HepG2 (cell line): Measurements from ENCODE around the gene SOX9. TPM values are rescaled to one million over a fixed set of nuclear protein-coding genes. Genes with fewer than 3 reads are reported as not detected.

Source experiments
- ATF6 ChIP-seq: sonication (generic); formaldehyde crosslinking; conservative IDR thresholded peaks from 2 replicates; pipeline ENCODE4 v1.4.0; 2020; ENCODE audit warnings: missing genetic modification reagents
- BCLAF1 ChIP-seq: fragments of 450-650 bp; IDR thresholded peaks from 2 replicates; pipeline ENCODE4 v1.6.1; 2017; ENCODE audit warnings: mild to moderate bottlenecking
- CBX2 ChIP-seq, 2 experiments: fragments of 200-600 bp in 1 of 2; sonication (generic); formaldehyde crosslinking in 1 of 2; IDR thresholded peaks; 2 replicates each; pipeline versions ENCODE4 v1.7.0 to v1.8.1; 2018 to 2022; ENCODE audit warnings: low read depth in 2 of 2, low read length in 1 of 2, mild to moderate bottlenecking in 1 of 2, missing genetic modification reagents in 1 of 2
- CREBL2 ChIP-seq: sonication (generic); formaldehyde crosslinking; IDR thresholded peaks from 2 replicates; pipeline ENCODE4 v1.8.1; 2023; ENCODE audit warnings: missing genetic modification reagents, mild to moderate bottlenecking, borderline replicate concordance
- ESRRA ChIP-seq: sonication (generic); formaldehyde crosslinking; IDR thresholded peaks from 2 replicates; pipeline ENCODE4 v1.5.1; 2020; ENCODE audit warnings: mild to moderate bottlenecking, low read depth, missing genetic modification reagents
- HDAC6 ChIP-seq: fragments of 200-600 bp; sonication (generic); IDR thresholded peaks from 2 replicates; pipeline ENCODE4 v1.7.0; 2017; ENCODE audit warnings: mild to moderate bottlenecking, antibody characterized with exemption, low read length, low read depth
- HOMEZ ChIP-seq: IDR thresholded peaks from 2 replicates; pipeline ENCODE4 v1.6.1; 2016; ENCODE audit warnings: low read depth
- KLF15 ChIP-seq: sonication (generic); formaldehyde crosslinking; IDR thresholded peaks from 2 replicates; pipeline ENCODE4 v1.8.1; 2023; ENCODE audit warnings: borderline replicate concordance, mild to moderate bottlenecking, inconsistent platforms, missing genetic modification reagents, mixed read lengths
- MAFK ChIP-seq, 2 experiments: IDR thresholded peaks in 1 of 2; conservative IDR thresholded peaks in 1 of 2; 2 replicates each; pipeline ENCODE4 v1.6.1; 2011; ENCODE audit warnings: improper control_type of control experiment in 2 of 2, low read length in 2 of 2
- PLSCR1 ChIP-seq: sonication (generic); formaldehyde crosslinking; IDR thresholded peaks from 2 replicates; pipeline ENCODE4 v1.5.0; 2020; ENCODE audit warnings: missing genetic modification reagents, mild to moderate bottlenecking, borderline replicate concordance
- XBP1 ChIP-seq: sonication (generic); formaldehyde crosslinking; IDR thresholded peaks from 2 replicates; pipeline ENCODE4 v1.5.0; 2020; ENCODE audit warnings: missing genetic modification reagents
- ZNF234 ChIP-seq: sonication (generic); formaldehyde crosslinking; conservative IDR thresholded peaks from 2 replicates; pipeline ENCODE4 v1.5.1; 2020; ENCODE audit warnings: mild to moderate bottlenecking, missing genetic modification reagents
- ZNF282 ChIP-seq: fragments of 450-650 bp; IDR thresholded peaks from 2 replicates; pipeline ENCODE4 v1.6.1; 2018; ENCODE audit not compliant: partially characterized antibody
- ZNF34 ChIP-seq: sonication (generic); formaldehyde crosslinking; IDR thresholded peaks from 2 replicates; pipeline ENCODE4 v1.4.0; 2020; ENCODE audit warnings: mild to moderate bottlenecking, missing genetic modification reagents, borderline replicate concordance
- ZNF576 ChIP-seq: sonication (generic); formaldehyde crosslinking; IDR thresholded peaks from 2 replicates; pipeline ENCODE4 v1.4.0; 2020; ENCODE audit warnings: mild to moderate bottlenecking, missing genetic modification reagents
- ZNF691 ChIP-seq: sonication (generic); formaldehyde crosslinking; IDR thresholded peaks from 2 replicates; pipeline ENCODE4 v1.4.0; 2020; ENCODE audit warnings: missing genetic modification reagents, low read depth, mild to moderate bottlenecking, borderline replicate concordance
- ZNF891 ChIP-seq: sonication (generic); formaldehyde crosslinking; IDR thresholded peaks from 2 replicates; pipeline ENCODE4 v1.5.0; 2020; ENCODE audit warnings: mild to moderate bottlenecking, missing genetic modification reagents
- polyA plus RNA-seq, 8 experiments: library from polyadenylated mRNA; depleted of rRNA in 3 of 8; stranded (reverse) in 7 of 8; unstranded in 1 of 8; fragments of >200 nt; fragmentation: Illumina TruSeq in 4 of 8; extraction: Trizol in 4 of 8; gene quantifications; 2 replicates each; pipeline versions ENCODE4 v1.2.1 to v1.2.3, GENCODE V29; 2011 to 2016; ENCODE audit warnings: low read depth in 4 of 8, missing spikeins in 1 of 8, mixed read lengths in 1 of 8; ENCODE audit not compliant: insufficient read depth in 1 of 8
- total RNA-seq, 5 experiments: library from RNA; depleted of rRNA; stranded (reverse); fragments of >200 nt; fragmentation: Illumina TruSeq; extraction: Trizol; gene quantifications; 2 replicates each; pipeline ENCODE4 v1.2.3, GENCODE V29; 2016; ENCODE audit warnings: low read depth in 1 of 5

The SOX9 gene
- total and polyA plus RNA-seq, 2 of the 13 experiments (the other 11 are each of a cell fraction or from before 2014, with no cell fraction given): 16.1 to 27.6 TPM

- TF ChIP-seq CBX2 (IDR thresholded peaks at IDR 0.05; ENCODE audit: low read depth, low read length): no peak
- TF ChIP-seq CBX2 (CRISPR knock-in tag; IDR thresholded peaks at IDR 0.05; ENCODE audit: low read depth): no peak
- TF ChIP-seq ZNF891 (CRISPR knock-in tag): no peak
- TF ChIP-seq ZNF234 (CRISPR knock-in tag): no peak
- TF ChIP-seq PLSCR1 (CRISPR knock-in tag): no peak
- TF ChIP-seq ZNF691 (CRISPR knock-in tag): no peak
- peak; percentile 25; the same call in 1 of the 2 replicates for TF ChIP-seq HOMEZ
- TF ChIP-seq HDAC6: no peak
- TF ChIP-seq ZNF576 (CRISPR knock-in tag): no peak
- TF ChIP-seq ESRRA (CRISPR knock-in tag): peak; percentile 56; the same call in 1 of the 2 replicates
- no peak for TF ChIP-seq ZNF34 (CRISPR knock-in tag)
- TF ChIP-seq KLF15 (CRISPR knock-in tag): no peak
- peak; percentile 40 to 65; a peak in 2 of 4 replicates for TF ChIP-seq MAFK (conservative IDR thresholded peaks at IDR 0.05 in 1 of 2, IDR thresholded peaks at IDR 0.05 in 1 of 2; ENCODE audit: low read length in 2 of 2)
- TF ChIP-seq ZNF282: no peak
- TF ChIP-seq BCLAF1: no peak
- no peak for TF ChIP-seq ATF6
- TF ChIP-seq XBP1: no peak
- TF ChIP-seq CREBL2 (CRISPR knock-in tag): no peak
Observed at GRCh38 chr17:72126575-72127486, 6.0 kb downstream of the SOX9 start (continued).
